K562 (cell line): ENCODE results near the gene ZIC3. TPM values are rescaled to one million over a fixed set of nuclear protein-coding genes. Genes with fewer than 3 reads are reported as not detected.

Source experiments
- ATAC-seq: fragments of 200-7000 bp; cut with Tn5 transposase; 3 replicates; pipeline ENCODE4 v1.9.1; 2020; ENCODE audit warnings: moderate library complexity
- BruUV-seq: library from RNA; stranded (reverse); fragments of 400-500 nt; replicated peaks from 2 replicates; lab custom pipeline; 2021; lab: Mats Ljungman, UMichigan
- CTCF ChIA-PET: fragments of 300-600 bp; formaldehyde crosslinking; extraction: SDS; loops from one replicate; lab custom pipeline; 2021; ENCODE audit warnings: low intra/inter-chr PET ratio; lab: Yijun Ruan, JAX
- POLR2A ChIA-PET: fragments of 300-600, 350-650 bp; sonication (Branson Sonifier 250); formaldehyde crosslinking; extraction: SDS; loops from one replicate; lab custom pipeline; 2021; ENCODE audit warnings: antibody characterized with exemption, inconsistent platforms; lab: Yijun Ruan, JAX
- DNase-seq, 4 experiments: peaks; one replicate each; pipeline versions ENCODE4 v3.0.0 to v3.0.0-alpha.2; 2011 to 2018; ENCODE audit warnings: low spot score in 3 of 4, mixed read lengths in 3 of 4; ENCODE audit errors: extremely low read depth in 1 of 4
- FAIRE-seq: peaks from 2 replicates; lab custom pipeline; 2011; peaks lifted over from hg19 to GRCh38; lab: Jason Lieb, UNC
- H2AFZ ChIP-seq: 2 replicates; pipeline ENCODE4 v1.6.0; 2011; ENCODE audit warnings: low read depth, low read length, control low read depth, inconsistent platforms
- H3K27ac ChIP-seq: fragments of 200-600 bp; 3 replicates; pipeline ENCODE4 v1.8.0; 2011; ENCODE audit warnings: low read depth, mild to moderate bottlenecking, control low read depth, inconsistent platforms, low read length, moderate library complexity, mixed read lengths; ENCODE audit errors: extremely low read depth
- H3K27me3 ChIP-seq, 2 experiments: fragments of 300-600 bp in 1 of 2; 2 replicates in 1 of 2; 3 replicates in 1 of 2; pipeline versions ENCODE4 v1.6.0 to v1.8.0; 2011; ENCODE audit warnings: inconsistent platforms in 2 of 2, low read length in 2 of 2, mild to moderate bottlenecking in 1 of 2, mixed read lengths in 1 of 2, moderate library complexity in 1 of 2; ENCODE audit not compliant: control insufficient read depth in 2 of 2, insufficient read depth in 2 of 2
- H3K36me3 ChIP-seq: fragments of 300-600 bp; 3 replicates; pipeline ENCODE4 v1.8.0; 2011; ENCODE audit warnings: mild to moderate bottlenecking, low read length, inconsistent platforms; ENCODE audit not compliant: control insufficient read depth, insufficient read depth
- H3K4me1 ChIP-seq, 2 experiments: fragments of 200-600 bp in 1 of 2; replicated peaks in 1 of 2; 2 replicates in 1 of 2; 3 replicates in 1 of 2; pipeline versions ENCODE4 v1.5.1 to v1.8.0; 2011; ENCODE audit warnings: inconsistent platforms in 2 of 2, low read length in 2 of 2, mild to moderate bottlenecking in 1 of 2, mixed read lengths in 1 of 2, moderate library complexity in 1 of 2; ENCODE audit not compliant: control insufficient read depth in 2 of 2, insufficient read depth in 2 of 2
- H3K4me2 ChIP-seq: 2 replicates; pipeline ENCODE4 v1.6.1; 2011; ENCODE audit warnings: low read length, control low read depth, inconsistent platforms, mixed read lengths; ENCODE audit not compliant: insufficient read depth
- H3K4me3 ChIP-seq: fragments of 200-600 bp; sonication (generic), shearing (Covaris generic); 2 replicates; pipeline ENCODE4 v1.5.1; 2016; ENCODE audit warnings: control low read depth, inconsistent platforms
- H3K79me2 ChIP-seq: fragments of 200-600 bp; 3 replicates; pipeline ENCODE4 v1.8.0; 2011; ENCODE audit warnings: low read length, inconsistent platforms; ENCODE audit not compliant: control insufficient read depth, insufficient read depth
- H3K9ac ChIP-seq, 2 experiments: 2 replicates each; pipeline versions ENCODE4 v1.6.0 to v1.6.1; 2011; ENCODE audit warnings: low read depth in 2 of 2, low read length in 2 of 2, control low read depth in 1 of 2, inconsistent platforms in 1 of 2, mild to moderate bottlenecking in 1 of 2, mixed read lengths in 1 of 2; ENCODE audit not compliant: insufficient read depth in 1 of 2
- H3K9me1 ChIP-seq: one replicate; pipeline ENCODE4 v1.6.0; 2011; ENCODE audit warnings: inconsistent platforms, mild to moderate bottlenecking, low read length, moderate library complexity; ENCODE audit not compliant: control insufficient read depth, insufficient read depth
- H3K9me3 ChIP-seq: replicated peaks from 2 replicates; pipeline ENCODE4 v1.5.1; 2011; ENCODE audit warnings: low read depth, low read length, inconsistent platforms; ENCODE audit not compliant: control insufficient read depth, insufficient read depth
- H4K20me1 ChIP-seq: replicated peaks from 2 replicates; pipeline ENCODE4 v1.6.1; 2011; ENCODE audit warnings: low read length, inconsistent platforms, mixed read lengths; ENCODE audit not compliant: control insufficient read depth, insufficient read depth
- FOXP1 ChIP-seq: sonication (generic); formaldehyde crosslinking; IDR thresholded peaks from 2 replicates; pipeline ENCODE4 v1.8.0; 2022; ENCODE audit warnings: mild to moderate bottlenecking, missing genetic modification reagents
- RAD21 ChIP-seq, 2 experiments: fragments of 250-450 bp in 1 of 2; fragments of 450-650 bp in 1 of 2; sonication (Bioruptor Pico) in 1 of 2; formaldehyde crosslinking in 1 of 2; IDR thresholded peaks in 1 of 2; conservative IDR thresholded peaks in 1 of 2; 2 replicates each; pipeline versions ENCODE4 v1.4.0 to v1.8.0; 2020 to 2022; ENCODE audit warnings: mild to moderate bottlenecking in 2 of 2, moderate library complexity in 1 of 2
- ZMIZ1 ChIP-seq, 2 experiments: fragments of 150-350 bp in 1 of 2; IDR thresholded peaks; 2 replicates each; pipeline ENCODE4 v1.6.1; 2012 to 2016; ENCODE audit warnings: low read depth in 2 of 2, low read length in 2 of 2, mild to moderate bottlenecking in 1 of 2, moderate library complexity in 1 of 2
- ZNF347 ChIP-seq: fragments of 450-650 bp; formaldehyde crosslinking; IDR thresholded peaks from 2 replicates; pipeline ENCODE4 v1.4.0; 2020; ENCODE audit warnings: low read depth, mild to moderate bottlenecking, moderate library complexity
- ZNF57 ChIP-seq: fragments of 450-650 bp; formaldehyde crosslinking; IDR thresholded peaks from 2 replicates; pipeline ENCODE4 v1.4.0; 2020; ENCODE audit warnings: mild to moderate bottlenecking, moderate library complexity
- WGBS: fragments of 100-300 bp; shearing (Covaris generic); methylation state at CpG from one replicate; pipeline ENCODE4 v1.1.6; 2016; ENCODE audit warnings: low coverage, mixed read lengths; ENCODE audit not compliant: insufficient coverage; ENCODE audit errors: missing lambda C conversion rate; 5-methylcytosine and 5-hydroxymethylcytosine counted together
- in situ Hi-C: fragments of 300-500 bp; cut with MboI; formaldehyde crosslinking; loops from 4 replicates; pipeline ENCODE4 v1.15.0; 2018; ENCODE audit warnings: inconsistent platforms, mixed read lengths
- intact Hi-C: fragments of 100-400 bp; cut with micrococcal nuclease; formaldehyde crosslinking; loops from 2 replicates; pipeline ENCODE4 v1.14.2; 2022
- polyA plus RNA-seq, 8 experiments: library from polyadenylated mRNA; depleted of rRNA in 4 of 8; stranded (reverse) in 5 of 8; unstranded in 3 of 8; fragments of >200 nt; fragmentation: Nextera tagmentation in 2 of 8; fragmentation: Illumina TruSeq in 1 of 8; extraction: Ambion mirVana in 2 of 8; extraction: Trizol in 1 of 8; gene quantifications; 2 replicates each; pipeline versions ENCODE4 v1.2.1 to v1.2.3, GENCODE V29; 2011 to 2014; ENCODE audit warnings: inconsistent platforms in 1 of 8, missing spikeins in 1 of 8
- total RNA-seq, 7 experiments: library from RNA; depleted of rRNA in 6 of 7; stranded (reverse); fragments of >200 nt in 6 of 7; fragmentation: Illumina TruSeq in 2 of 7; extraction: Trizol in 2 of 7; gene quantifications; 2 replicates each; pipeline versions ENCODE4 v1.2.1 to v1.2.3, GENCODE V29; 2011 to 2021; ENCODE audit warnings: low replicate concordance in 1 of 7

The ZIC3 gene
- total and polyA plus RNA-seq, 9 of the 15 experiments (the other 6 are each of a cell fraction or from before 2014, with no cell fraction given) = not detected

GRCh38 chrX:137545711-137546651 is 19.9 kb upstream of the ZIC3 start:
- WGBS = 4% methylated on average over 41 of the region's 45 CpGs
- no peak for DNase-seq
- H3K9ac ChIP-seq = no peak overlapping the region
- ChIA-PET POLR2A (no interaction called here), CTCF (no interaction called here)
- BruUV-seq = no TSS peak
- no peaks in the 10 kb centered on the region for H3K36me3 ChIP-seq
- intact Hi-C loops = no loop called here
- H3K9me1 ChIP-seq = no peaks in the 10 kb centered on the region
- H2AFZ ChIP-seq = no peak overlapping the region
- H3K4me2 ChIP-seq = no peak overlapping the region
- TF ChIP-seq RAD21 (CRISPR knock-in tag; conservative IDR thresholded peaks at IDR 0.05 in 1 of 2, IDR thresholded peaks at IDR 0.05 in 1 of 2) = no peak
- TF ChIP-seq ZMIZ1 (IDR thresholded peaks at IDR 0.05; ENCODE audit: low read depth in 2 of 2, low read length in 2 of 2) = no peak
- no peak for TF ChIP-seq ZNF347 (CRISPR knock-in tag)
- TF ChIP-seq FOXP1 (CRISPR knock-in tag) = no peak
- TF ChIP-seq ZNF57 = no peak
- in situ Hi-C loops = no loop called here
- H3K27ac ChIP-seq = no peak overlapping the region
- no peaks in the 10 kb centered on the region for H3K9me3 ChIP-seq
- H3K79me2 ChIP-seq = no peaks in the 10 kb centered on the region
- no peaks in the 10 kb centered on the region for H4K20me1 ChIP-seq
- no peaks in the 10 kb centered on the region for H3K4me1 ChIP-seq
- no peak overlapping the region for H3K4me3 ChIP-seq
- H3K27me3 ChIP-seq = peaks cover 2 to 55% of the 10 kb centered on the region in 2 experiments; a peak in 4 of 5 replicates
- no peak for FAIRE-seq
- no peak for ATAC-seq
